Occipital lobe (tissue), 2 donors: Measurements from ENCODE around the gene YBX1. TPM values are rescaled to one million over a fixed set of nuclear protein-coding genes. Genes with fewer than 3 reads are reported as not detected.

Experiments
- DNase-seq: peaks from one replicate; lab custom pipeline; 2025; lab: John Stamatoyannopoulos, UW
- total RNA-seq: library from RNA; depleted of rRNA; stranded (reverse); fragments of >200 nt; gene quantifications from one replicate; pipeline ENCODE4 v1.2.3, GENCODE V29; 2014

The YBX1 gene
- total RNA-seq, 1 donor from 2014 or later = 1,163 TPM

GRCh38 chr1:42734201-42735035 is 52.2 kb downstream of the YBX1 start:
- DNase-seq = no peak

- no peak for DNase-seq
Measured at GRCh38 chr1:42735056-42735455, 52.8 kb downstream of the YBX1 start.

GRCh38 chr1:42735477-42736105 is 53.4 kb downstream of the YBX1 start:
- no peak for DNase-seq

- DNase-seq = no peak
Measured at GRCh38 chr1:42736152-42736551, 53.9 kb downstream of the YBX1 start.

- no peak for DNase-seq
Measured at GRCh38 chr1:42736571-42737200, 54.5 kb downstream of the YBX1 start.

GRCh38 chr1:42737257-42737656 is 55.0 kb downstream of the YBX1 start:
- no peak for DNase-seq

- no peak for DNase-seq
Measured at GRCh38 chr1:42737986-42738677, 55.9 kb downstream of the YBX1 start.

GRCh38 chr1:42738678-42739226 is 56.5 kb downstream of the YBX1 start:
- DNase-seq = no peak

GRCh38 chr1:42739753-42740700 is 57.8 kb downstream of the YBX1 start, which contains the start of gene CLDN19:
Gene CLDN19, minus strand, starts transcription at chr1:42740236. Its CDS starts 173 bp downstream, at chr1:42740063.
- no peak for DNase-seq

GRCh38 chr1:42740851-42741580 is 58.8 kb downstream of the YBX1 start:
- DNase-seq = no peak

GRCh38 chr1:42741706-42742105 is 59.5 kb downstream of the YBX1 start:
- DNase-seq = no peak

GRCh38 chr1:42742141-42742540 is 59.9 kb downstream of the YBX1 start:
- DNase-seq = no peak

GRCh38 chr1:42742617-42743316 is 60.5 kb downstream of the YBX1 start:
- DNase-seq = no peak

- DNase-seq = no peak
Measured at GRCh38 chr1:42743317-42744147, 61.3 kb downstream of the YBX1 start.

GRCh38 chr1:42744148-42744413 is 61.9 kb downstream of the YBX1 start:
- DNase-seq = no peak

- no peak for DNase-seq
Measured at GRCh38 chr1:42745851-42746250, 63.6 kb downstream of the YBX1 start.

- no peak for DNase-seq
Measured at GRCh38 chr1:42746436-42747105, 64.4 kb downstream of the YBX1 start.

GRCh38 chr1:42747125-42747524 is 64.9 kb downstream of the YBX1 start:
- no peak for DNase-seq
